ENCODE measurements around the gene ACR.
"Not testable (repeated sequence)": the region's sequence is repeated elsewhere in the genome, so short reads cannot be mapped to it uniquely, and the experiment has no call there.

DNA sequence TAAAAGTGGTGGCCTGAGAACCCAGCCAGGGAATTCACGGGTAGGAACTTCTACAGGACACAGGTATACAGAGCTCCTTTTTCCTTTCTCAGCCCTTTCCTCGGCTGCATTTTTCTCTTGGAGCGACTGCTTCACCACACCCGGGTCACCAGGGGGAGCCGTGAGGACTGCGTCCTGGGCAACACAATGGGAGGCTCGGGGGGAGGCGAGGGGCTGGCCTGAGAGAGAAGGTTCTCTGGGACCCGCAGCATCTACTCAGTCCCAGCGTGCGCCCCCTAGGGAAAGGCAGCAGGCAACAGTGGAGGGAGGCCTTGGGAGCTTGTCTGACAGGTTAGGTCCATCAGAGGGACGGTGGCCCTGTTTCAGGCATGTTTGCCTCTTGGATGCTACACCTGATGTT lies 37.1 kb downstream of the ACR start:
- TF ChIP-seq, protein P1, sequence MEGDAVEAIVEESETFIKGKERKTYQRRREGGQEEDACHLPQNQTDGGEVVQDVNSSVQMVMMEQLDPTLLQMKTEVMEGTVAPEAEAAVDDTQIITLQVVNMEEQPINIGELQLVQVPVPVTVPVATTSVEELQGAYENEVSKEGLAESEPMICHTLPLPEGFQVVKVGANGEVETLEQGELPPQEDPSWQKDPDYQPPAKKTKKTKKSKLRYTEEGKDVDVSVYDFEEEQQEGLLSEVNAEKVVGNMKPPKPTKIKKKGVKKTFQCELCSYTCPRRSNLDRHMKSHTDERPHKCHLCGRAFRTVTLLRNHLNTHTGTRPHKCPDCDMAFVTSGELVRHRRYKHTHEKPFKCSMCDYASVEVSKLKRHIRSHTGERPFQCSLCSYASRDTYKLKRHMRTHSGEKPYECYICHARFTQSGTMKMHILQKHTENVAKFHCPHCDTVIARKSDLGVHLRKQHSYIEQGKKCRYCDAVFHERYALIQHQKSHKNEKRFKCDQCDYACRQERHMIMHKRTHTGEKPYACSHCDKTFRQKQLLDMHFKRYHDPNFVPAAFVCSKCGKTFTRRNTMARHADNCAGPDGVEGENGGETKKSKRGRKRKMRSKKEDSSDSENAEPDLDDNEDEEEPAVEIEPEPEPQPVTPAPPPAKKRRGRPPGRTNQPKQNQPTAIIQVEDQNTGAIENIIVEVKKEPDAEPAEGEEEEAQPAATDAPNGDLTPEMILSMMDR (conservative IDR thresholded peaks at IDR 0.05; ENCODE audit: low read length): peak; percentile 63
- TF ChIP-seq EZH2phosphoT487 (IDR thresholded peaks at IDR 0.05; ENCODE audit: borderline replicate concordance): not testable (repeated sequence)

Measured in Loucy (cell line).